Stimulated activated CD8-positive, alpha-beta memory T cell treated with anti-CD3 and anti-CD28 coated beads, Interleukin-4, amount 100 ng/mL, for 24 hours (primary cell): ENCODE results near the gene TBC1D22A.
A peak's percentile ranks its signal among the peaks of the same experiment; 100 is the strongest.
"Not testable (repeated sequence)": the region's sequence is repeated elsewhere in the genome, so short reads cannot be mapped to it uniquely, and the experiment has no call there.

Source experiments
- DNase-seq: peaks from one replicate; pipeline ENCODE4 v3.0.0-alpha.2; 2020; ENCODE audit warnings: low read depth

TBC1D22A gene

DNA sequence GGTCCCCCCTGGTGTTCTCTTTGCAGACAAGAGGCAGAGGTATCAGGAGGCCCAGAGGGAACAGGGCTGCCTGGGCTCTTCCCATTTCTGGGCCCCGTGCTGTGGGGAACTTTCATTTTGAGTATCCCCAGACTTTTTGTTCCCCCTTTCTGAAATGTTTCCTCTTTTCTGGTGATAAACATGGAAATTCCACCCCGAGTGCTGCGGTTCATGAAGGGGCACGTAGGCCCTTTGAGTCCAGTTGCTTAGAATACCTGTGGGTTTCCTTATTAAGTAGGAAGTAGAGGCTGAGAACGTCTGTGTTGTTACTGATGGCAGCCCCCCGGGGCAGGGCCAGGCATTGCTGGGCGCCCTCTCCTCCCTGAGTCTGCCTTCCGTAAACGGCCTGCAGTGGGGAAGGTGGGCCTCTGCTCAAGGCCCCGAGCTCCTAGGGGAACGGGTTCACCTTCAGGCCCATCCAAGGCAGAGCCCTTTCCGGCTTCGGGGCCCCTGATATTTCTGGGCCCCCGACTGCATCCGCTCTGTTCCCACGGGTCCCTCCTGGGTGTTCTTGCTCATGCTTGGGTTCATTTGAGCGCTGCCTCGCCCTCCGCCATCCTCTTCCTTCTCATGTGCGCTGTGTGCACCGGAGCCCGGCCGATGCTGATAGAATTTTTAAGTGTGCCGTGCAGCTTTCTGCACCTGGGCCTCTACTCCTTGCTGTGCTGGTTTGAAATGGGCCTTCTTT, 12.0 kb downstream of the TBC1D22A start:
- DNase-seq = no peak

DNA sequence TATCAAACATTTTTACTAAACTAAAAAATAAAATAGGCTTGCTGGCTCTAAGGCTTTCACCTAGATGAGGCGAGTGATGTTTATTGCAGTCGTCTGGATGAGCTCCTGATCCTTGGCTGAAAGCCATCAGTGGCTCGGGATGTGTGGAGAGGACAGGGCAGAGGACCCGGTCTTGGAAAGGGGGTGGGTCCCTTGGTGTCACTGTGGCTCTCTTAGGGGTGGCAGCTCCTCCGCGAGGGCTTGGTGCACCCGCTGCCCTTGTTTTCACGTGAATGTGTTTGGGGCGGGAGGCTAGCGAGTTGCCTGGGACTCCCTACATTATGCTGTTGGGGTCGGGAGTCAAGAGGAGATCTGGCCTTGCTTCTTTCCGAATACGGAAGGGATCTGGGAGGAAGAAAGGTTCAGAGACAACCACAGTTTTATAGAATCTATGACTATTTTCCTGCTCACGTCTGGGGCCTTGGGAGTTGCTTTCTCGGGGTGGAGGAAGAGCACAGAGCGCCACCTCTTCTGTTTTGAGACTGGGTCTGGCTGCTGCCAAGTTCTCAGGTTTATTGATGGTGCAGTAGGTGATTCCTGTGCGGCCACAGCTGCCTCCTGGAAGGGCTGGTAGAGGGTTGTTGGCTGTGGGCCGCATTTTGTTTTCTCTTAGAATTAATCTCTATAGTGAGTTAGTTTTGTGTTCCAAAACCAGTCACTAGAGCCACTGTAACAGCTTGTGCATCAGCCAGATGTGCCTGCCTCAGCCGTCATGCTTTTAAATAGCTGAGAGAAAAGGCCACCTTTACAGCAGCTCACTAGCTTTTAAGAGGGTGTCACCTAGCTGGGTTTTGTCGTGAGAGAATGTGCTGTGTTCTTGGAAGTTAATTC, 12.8 kb downstream of the TBC1D22A start:
- no peak for DNase-seq

DNA sequence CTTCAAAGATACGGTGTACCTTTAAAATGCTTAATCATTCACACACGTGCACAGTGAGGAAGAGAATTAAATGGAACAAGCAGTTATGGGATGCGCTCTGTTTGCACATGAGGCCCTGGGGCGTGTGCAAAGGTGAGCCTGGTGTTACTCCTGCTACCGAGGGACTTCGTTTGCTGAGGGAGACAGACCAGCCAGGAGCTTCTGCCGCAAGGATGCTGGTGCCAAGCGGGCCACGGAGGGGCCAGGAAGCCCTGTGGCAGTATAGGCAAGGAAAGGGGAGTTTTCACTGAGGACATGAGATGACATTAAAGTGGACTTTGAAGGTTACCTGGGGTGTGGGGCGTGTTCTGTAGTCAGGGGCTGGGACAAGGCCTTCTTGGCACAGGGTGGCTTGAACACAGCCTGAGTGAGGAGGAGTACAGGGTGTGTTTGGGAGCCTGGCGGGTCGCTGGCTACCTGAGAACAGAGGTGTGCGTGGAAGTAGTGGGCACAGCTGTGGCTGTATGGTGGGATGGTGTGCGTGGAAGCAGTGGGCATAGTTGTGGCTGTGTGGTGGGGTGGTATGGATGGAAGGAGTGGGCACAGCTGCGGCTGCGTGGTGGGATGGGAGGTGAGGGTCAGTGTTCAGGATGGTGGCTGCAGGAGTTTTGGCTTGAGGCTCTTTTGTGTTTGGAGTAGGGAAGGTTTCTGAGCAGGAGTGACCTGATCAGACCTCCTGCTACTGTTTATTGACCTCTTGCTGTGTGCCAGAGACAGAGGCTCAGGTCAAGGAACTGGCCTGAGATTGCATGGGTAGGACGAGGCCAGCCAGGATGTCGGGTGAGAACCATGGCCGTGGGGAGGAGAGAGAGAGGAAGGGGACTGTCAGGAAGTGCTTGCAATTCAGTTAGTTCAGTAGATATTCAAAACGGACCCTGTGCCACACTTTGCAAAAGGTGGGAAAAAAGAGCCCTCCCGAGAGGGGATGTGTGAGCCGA, 13.7 kb downstream of the TBC1D22A start:
- no peak for DNase-seq

DNA sequence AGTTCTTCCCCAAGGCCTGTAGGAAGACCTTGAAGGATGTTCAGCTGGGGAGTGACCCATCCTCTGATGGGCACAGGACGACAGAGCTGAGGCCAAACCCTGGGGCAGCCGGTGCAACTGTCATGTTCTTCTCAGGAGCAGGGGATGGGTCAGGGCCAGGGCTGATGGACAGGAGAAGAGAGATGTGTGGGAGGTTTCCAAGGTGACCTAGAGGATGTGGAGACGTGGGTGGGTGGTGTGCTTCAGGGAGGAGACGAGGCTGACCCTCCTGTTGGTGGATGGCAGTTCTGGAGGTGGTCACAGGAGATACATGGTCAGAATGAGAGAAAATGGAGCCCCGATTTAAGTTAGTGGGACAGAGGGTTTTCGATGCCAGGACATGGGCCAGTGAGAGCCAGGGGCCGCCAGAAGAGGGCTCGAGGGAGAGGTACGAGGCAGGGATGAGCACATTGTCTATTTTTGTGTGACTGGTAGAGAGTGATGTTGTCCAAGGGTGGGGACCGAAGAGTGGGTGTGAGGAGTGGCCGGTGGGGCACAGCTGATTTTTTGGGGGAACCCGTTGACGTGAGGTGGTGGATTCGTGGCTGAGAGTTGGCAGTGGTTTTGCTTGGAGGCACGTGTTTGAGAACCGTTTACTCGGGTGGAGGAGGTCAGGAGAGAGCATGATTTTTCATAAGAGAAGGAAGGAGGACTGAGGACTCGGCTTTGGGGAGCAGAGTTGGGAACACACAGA, 14.6 kb downstream of the TBC1D22A start:
- no peak for DNase-seq

DNA sequence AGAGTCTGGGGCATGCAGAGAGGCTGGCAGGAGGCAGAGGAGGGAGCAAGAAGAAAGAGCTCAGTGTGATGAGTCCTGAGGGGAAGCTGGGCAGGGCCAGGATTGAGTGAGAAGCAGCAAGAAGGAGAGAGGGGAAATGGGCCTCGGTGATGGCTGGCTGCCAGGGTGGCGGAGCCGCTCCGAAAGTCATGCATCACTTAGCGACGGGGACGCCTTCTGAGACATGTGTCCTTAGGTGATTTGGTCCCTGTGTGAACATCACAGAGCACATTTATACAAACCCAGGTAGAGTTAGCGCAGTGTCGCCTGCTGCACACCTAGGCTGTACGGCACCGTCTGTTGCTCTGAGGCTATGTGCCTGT, 15.1 kb downstream of the TBC1D22A start:
- no peak for DNase-seq

DNA sequence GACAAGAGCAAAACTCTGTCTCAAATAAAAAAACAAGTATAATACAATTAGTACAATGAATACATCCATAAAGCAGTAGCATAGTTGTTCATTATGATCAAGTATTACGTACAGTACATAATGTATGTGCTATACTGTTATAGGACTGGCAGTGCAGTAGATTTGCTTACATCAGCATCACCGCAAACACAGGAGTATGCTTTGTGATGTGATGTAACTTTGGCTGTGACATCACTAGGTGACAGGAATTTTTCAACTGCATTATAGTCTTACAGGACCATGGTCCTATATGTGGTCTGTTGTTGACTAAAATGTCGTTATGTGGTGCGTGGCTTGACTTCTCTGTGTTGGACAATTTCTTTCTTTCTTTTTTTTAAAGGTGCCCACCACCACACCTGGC, 16.6 kb downstream of the TBC1D22A start:
- DNase-seq = no peak

DNA sequence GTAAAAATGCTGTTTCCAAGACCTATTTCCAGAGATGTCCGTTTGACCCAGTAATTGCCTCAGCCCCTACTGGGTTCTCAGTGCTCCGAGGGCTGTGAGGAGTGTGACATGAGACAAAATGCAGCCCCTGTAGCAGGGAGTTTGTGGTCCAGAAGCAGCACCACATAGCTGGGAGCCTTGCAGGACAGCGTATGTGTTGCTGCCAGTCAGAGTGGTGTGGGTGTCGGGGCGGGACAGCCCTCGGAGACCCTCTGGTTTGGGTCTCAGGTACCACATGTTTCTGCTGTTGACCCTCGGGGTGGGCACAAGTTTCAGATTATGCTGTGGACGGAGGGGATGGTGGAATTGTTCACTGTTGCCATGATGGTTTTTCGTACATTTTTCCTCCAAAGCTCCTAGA, 17.2 kb downstream of the TBC1D22A start:
- no peak for DNase-seq

DNA sequence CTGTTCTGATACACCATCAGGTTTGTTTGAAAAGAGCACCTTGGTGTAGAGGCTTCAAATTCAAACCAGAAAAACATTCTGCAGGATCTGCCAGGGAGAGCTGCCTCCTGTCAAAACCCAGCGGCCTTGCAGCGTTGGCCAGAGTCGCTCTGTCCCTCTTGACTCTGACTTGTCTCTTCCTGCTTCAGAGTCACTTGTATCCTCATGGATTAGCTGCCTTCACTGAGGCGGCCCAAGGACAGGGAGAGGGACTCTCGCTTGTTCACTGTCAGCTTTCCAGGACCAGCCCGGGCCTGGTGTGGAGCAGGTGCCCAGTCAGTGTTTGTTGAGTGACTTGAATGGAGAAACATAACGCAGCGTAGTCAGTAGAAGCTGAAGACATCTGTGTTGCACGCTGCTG, 18.0 kb downstream of the TBC1D22A start:
- DNase-seq = no peak

DNA sequence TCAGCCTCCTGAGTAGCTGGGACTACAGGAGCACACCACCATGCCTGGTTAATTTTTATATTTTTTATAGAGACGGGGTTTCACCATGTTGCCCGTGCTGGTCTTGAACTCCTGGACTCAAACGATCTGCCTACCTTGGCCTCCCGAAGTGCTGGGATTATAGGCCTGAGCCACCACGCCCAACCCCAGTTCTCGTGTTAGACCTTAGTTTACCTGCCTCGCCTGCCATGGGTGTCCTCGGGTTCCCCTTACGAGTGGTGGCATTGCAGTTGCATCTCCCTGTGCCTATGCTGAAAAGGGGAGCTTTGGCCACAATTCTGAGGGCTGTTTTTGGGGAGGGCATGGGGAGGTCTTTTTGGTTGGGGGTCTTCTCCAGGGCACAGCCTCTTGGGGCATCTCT, 18.8 kb downstream of the TBC1D22A start:
- no peak for DNase-seq

DNA sequence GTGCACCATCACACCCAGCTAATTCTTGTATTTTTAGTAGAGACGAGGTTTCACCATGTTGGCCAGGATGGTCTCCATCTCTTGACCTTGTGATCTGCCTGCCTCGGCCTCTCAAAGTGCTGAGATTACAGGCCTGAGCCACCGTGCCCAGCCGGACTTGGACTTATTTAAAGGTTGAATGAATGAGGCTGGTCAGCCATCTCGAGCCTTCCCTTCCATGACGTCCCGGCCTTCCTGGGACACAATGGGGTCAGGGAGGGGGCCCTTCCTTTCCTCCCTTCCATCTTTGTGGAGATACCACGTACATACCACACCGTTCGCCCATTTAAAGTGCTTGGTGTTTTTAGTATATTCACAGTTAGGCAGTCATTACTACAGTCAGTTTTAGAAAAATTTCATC, 19.8 kb downstream of the TBC1D22A start:
- not testable (repeated sequence) for DNase-seq

DNA sequence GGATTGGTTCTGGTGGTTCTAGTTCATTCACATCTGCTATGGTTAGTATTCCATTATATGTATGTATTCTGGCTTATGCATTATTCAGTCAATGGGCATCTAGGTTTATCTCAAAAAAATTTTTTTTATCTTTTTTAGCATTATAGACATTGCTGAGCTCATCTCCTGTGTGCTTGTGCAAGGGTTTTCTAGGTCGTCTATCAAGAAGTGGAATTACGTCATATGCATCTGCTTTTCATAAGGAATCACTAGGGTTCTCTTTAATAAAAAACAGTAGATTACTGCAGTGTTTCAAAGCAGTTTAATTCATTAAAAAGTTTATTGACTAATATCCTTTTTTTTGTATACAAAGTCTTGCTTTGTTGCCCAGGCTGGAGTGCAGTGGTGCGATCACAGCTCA, 21.3 kb downstream of the TBC1D22A start:
- no peak for DNase-seq

DNA sequence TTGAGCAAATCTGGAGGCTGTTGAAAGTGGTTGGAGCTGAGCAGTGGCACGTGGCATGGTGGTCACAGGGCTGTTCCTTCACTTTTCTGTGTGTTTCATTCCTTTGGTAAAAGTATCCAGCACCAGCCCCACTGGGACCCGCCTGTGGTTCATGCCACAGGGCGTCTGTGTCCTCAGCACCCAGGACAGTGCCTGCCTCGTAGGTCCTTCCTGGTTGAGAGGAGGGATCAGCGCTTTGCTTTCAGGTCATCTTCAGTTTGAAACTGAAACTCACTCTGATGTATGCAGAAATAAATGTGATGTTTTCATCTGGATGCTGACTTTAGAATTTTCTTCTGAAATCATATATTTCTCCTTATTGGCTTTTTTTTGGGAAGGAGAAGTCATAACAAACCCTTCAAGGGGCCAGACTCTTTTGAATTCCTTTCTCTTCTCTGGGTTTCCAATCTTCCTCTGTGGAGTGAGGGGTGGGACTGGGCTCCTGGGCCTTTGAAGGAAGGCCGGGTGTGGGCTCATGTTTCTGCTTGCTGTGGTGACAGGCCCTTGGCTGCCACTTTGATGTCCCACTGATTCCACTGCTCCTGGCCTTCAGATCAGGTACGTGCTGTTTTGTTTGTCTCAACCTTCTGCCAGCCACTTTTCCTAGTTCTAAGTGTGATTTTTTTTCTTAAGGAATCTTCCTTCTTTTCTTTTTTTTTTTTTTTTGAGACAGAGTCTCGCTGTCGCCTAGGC, 26.2 kb downstream of the TBC1D22A start:
- no peak for DNase-seq

DNA sequence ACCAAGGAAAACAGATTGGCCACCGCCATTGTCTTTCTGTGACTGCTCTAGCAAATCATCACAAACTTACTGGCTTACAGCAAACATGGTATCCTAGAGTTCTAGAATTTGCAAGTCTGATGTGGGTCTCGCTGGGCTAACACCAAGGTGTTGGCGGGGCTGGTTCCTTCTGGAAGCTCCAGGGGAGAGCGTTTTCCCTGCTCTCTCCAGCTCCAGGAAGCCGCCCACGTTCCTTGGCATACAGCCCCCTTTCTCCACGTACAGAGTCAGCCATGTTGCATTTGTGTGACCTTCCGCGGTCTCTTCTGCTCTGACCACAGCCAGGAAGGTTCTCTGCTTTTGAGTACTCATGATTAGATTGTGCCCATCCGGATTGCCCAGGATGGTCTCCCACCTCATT, 27.5 kb downstream of the TBC1D22A start:
- no peak for DNase-seq

DNA sequence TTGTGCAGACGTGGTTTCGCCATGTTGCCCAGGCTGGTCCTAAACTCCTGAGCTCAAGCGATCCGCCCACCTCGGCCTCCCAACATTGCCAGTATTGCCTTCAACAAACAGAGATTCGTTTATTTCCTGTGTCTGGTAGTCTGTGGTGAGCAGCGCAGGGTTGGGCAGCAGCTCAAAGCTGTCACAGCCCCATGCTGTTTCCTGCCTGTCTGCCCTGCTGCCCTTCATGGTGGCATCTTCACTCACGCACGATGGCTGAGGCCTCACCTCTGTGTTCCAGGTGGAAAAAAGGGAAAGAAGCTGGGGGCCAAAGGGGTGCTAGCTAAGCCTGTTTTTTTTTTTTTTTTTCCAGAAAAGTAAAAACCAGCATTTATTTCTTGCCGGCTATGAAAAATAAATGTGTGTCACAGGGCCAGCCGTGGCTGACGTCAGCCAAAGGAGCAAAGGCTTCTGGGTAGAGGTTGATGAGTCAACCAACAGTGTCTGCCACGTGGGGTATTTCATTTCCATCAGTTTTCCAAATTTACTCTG, 28.8 kb downstream of the TBC1D22A start:
- DNase-seq = peak; percentile 65

DNA sequence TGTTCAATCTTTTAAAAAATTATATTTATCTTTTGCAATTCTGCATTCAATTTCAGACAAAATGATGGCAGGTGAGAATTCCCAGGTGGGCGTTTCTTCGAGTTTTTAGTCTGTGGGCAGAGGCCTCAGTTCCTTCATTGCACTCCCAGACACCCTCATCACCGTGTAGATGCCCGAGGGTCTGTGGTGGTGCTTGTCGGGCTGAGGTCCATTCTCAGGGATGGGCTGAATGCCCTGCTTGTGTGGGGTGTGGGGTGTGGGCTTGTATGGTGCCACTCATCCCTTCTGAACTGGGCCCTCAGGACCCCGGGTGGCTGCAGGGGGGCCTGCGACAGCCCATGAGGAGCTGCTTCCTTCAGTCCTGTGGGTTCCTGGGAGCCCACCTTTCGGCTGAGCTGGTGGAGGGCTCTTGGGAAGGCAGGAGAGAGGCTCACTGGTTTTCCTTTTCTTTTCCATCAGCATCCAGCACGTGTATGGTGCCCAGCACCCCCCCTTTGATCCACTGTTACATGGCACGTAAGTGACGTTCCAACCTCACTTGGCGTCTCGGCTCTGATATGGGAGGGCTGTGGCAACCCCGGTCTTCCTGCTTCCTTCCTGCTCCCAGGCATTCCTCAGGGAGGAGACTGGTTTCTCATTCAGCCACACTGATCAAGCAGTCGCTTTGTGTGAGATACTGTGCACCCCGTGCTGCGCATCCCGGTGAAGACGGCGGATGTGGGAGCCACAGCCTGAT, 29.8 kb downstream of the TBC1D22A start:
- no peak for DNase-seq

DNA sequence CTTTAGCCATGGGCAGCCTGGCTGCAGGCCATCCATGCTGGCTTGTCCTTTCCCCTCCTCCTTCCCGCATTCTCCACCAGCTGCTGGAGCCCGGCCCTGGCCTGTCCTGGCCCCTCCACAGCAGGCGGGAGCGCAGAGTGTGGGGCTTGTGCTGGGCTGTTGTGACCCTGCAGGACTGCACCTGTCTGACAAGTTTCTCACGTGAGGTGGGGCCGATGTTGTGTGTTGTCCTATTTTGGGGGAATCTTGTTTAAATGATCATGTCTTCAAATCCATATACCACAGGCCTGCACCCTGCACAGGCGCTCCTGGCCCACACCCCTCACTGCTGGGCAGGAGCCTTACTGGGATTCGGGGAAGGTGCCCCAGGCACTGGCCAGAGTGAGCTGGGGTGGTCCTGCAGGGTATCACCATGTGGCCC, 30.4 kb downstream of the TBC1D22A start:
- no peak for DNase-seq

DNA sequence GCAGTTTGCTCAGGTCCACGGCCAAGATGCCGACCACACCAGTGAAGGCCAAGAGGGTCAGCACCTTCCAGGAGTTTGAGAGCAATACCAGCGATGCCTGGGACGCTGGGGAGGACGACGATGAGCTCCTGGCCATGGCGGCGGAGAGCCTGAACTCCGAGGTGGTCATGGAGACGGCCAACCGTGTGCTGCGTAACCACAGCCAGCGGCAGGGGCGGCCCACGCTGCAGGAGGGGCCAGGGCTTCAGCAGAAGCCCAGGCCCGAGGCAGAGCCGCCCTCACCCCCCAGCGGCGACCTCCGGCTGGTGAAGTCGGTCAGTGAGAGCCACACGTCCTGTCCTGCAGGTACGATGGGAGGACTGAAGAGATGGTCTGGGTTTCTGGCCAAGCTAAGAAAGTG, 31.0 kb downstream of the TBC1D22A start:
- no peak for DNase-seq

DNA sequence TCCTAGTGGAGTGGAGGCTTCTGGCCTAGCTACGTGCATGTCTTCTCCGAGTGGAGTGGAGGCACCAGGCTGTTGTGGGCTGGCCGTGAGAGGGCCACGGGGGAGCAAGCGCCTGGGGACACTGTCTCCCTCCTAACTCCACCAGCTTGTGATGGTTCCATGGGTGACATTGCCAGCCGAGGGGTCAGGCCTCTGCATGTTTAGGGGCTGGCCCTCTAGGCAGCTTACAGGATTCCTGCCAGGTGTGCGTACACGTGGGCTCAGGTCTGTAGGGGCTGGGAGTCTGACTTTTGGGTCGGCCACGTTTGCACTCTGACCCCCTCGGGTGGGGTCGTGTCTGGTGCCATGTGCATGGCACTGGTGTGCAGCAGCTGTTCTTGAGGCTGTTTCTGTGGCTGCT, 31.6 kb downstream of the TBC1D22A start:
- no peak for DNase-seq

DNA sequence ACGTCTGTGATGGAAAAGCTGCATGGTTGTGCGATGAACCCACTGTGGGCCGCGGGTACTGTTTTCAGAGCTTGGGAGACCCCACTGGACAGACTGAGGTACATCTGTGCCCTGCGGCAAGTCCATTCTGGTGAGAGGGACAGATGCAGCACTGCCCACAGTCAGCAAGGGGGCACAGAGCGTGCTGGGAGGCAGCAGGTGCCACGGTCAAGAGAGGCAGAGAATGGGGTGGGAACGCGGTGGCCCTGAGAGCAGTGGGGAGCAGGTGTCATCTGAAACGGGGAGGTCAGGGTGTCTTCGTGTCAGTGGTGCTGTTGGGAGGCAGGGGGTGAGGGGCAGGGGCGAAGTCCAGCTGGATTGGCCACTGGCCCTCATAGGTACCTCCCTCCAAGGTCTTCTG, 32.0 kb downstream of the TBC1D22A start:
- DNase-seq = no peak

DNA sequence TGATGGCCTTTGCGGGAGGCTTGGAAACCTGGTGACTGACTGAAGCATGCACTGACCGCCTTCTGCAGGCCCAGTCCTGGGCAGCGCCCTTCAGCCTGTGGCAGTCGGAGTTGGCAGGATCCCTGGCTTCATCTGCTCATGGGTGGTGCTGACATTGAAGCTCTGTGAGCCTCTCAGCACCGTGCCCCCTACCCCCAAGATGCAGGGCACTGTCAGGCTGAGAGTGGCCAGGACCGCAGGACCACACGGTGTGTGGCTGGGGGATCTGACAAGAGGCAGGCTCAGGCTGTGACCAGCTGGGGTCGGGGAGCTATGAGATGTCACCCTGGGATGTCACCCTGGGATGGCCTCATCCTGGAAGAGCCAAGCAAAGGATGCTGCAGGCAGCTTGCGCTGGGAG, 32.7 kb downstream of the TBC1D22A start:
- no peak for DNase-seq
